IPS-18a (cell line): ENCODE results near the gene IL1RAPL1.

ENCODE experiments used
- H3K27ac ChIP-seq: one replicate; pipeline ENCODE4 v1.5.1; 2013; ENCODE audit warnings: low read length
- H3K27me3 ChIP-seq: one replicate; pipeline ENCODE4 v1.6.1; 2013; ENCODE audit warnings: mild to moderate bottlenecking, low read length; ENCODE audit not compliant: control insufficient read depth, insufficient read depth
- H3K36me3 ChIP-seq: one replicate; pipeline ENCODE4 v1.6.1; 2013; ENCODE audit warnings: low read depth, low read length; ENCODE audit not compliant: control insufficient read depth
- H3K4me1 ChIP-seq: one replicate; pipeline ENCODE4 v1.6.1; 2013; ENCODE audit warnings: low read depth, low read length; ENCODE audit not compliant: control insufficient read depth
- H3K4me3 ChIP-seq: one replicate; pipeline ENCODE4 v1.5.1; 2013; ENCODE audit warnings: low read length
- H3K9ac ChIP-seq: one replicate; pipeline ENCODE4 v1.6.1; 2013; ENCODE audit warnings: mild to moderate bottlenecking, low read length, moderate library complexity
- H3K9me3 ChIP-seq: one replicate; pipeline ENCODE4 v1.6.1; 2013; ENCODE audit warnings: low read depth, low read length; ENCODE audit not compliant: control insufficient read depth

IL1RAPL1 gene

DNA sequence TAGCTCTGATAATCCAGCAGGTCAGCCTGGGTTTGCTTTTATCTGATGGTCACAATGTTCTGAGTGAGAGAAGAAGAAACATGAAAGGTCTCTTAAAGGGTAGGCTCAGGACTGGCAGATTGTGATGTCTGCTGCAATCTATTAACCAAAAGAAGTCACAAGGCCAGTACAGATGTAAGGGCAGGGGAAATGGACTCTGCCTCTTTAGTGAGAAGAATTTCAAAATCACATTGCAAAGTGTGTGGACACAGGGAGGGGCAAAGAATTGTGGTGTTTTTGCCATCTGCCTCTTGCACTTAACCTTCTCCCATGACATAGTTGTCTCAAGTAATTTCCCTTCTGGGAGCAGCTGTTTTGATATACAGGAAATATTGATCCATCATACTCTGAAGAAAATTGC lies 40.9 kb downstream of the IL1RAPL1 start:
- Histone ChIP-seq H3K9ac (no peak overlapping the region), H3K4me3 (no peak overlapping the region), H3K9me3 (peaks cover 15% of the 10 kb centered on the region), H3K36me3 (no peaks in the 10 kb centered on the region), H3K4me1 (peaks cover 8% of the 10 kb centered on the region), H3K27ac (no peak overlapping the region), H3K27me3 (peaks cover 38% of the 10 kb centered on the region)

DNA sequence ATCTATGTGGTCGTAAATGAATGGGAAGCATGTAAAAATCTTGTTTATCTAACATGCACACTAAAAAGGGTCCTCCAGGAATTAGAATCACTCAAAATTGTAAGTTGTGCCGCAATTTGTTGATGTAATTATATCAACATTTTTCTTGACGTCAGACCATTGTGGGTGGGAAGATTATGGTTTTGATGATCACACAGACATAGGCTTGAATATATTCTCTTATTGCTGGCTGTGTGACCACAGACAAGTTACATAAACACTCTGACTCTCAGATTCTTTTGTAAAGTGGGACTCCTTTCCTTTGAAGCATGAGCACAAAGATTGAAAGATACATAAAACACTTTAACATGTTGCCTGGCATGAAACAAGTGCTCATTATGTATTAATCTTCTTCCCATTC lies 51.5 kb downstream of the IL1RAPL1 start:
- Histone ChIP-seq H3K9me3 (peaks cover 3% of the 10 kb centered on the region), H3K4me3 (no peak overlapping the region), H3K27ac (no peak overlapping the region), H3K9ac (no peak overlapping the region), H3K27me3 (no peaks in the 10 kb centered on the region), H3K4me1 (peaks cover 9% of the 10 kb centered on the region), H3K36me3 (no peaks in the 10 kb centered on the region)

DNA sequence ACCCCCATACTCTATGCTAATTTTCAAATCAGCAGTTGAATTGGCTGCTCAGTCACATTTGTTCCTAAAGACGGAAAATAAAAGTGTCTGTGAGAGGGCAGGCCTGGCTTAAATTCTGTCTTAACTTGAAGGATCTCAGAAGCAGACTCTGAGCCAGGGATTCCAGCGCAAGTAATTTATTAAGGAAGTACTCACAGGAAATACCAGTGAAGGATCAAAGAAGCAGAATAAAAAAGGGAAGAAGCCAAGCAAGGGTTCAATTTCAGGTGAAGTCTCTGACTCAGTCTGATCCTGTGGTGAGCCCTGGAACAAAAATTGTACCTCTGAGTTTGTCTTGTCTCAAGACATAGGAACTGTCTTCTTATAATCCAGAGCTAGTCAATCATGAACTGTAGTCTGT lies 52.2 kb downstream of the IL1RAPL1 start:
- Histone ChIP-seq H3K27ac (no peak overlapping the region), H3K4me3 (no peak overlapping the region), H3K4me1 (peaks cover 9% of the 10 kb centered on the region), H3K36me3 (no peaks in the 10 kb centered on the region), H3K9ac (no peak overlapping the region), H3K27me3 (no peaks in the 10 kb centered on the region), H3K9me3 (peaks cover 3% of the 10 kb centered on the region)

DNA sequence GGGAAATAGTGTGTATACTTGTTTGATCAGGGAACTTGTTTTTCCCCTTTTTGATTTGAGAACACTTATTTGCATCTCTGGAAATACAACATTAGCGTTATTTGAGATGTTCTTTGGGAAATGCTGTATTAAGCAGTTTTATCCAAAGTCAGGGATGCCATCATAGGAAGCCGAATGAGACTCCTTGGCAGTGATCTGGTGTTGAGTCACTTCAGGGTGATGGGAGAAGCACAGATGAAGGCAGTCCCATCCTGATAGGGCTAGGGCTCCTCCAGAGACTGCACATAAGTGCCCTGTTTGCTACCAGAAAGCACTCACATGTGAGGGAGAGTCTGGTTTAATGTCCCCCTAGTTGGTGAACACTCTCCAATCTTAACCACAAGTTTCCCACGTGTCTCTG lies 62.3 kb downstream of the IL1RAPL1 start:
- Histone ChIP-seq H3K9ac (no peak overlapping the region), H3K4me3 (no peak overlapping the region), H3K4me1 (no peaks in the 10 kb centered on the region)

DNA sequence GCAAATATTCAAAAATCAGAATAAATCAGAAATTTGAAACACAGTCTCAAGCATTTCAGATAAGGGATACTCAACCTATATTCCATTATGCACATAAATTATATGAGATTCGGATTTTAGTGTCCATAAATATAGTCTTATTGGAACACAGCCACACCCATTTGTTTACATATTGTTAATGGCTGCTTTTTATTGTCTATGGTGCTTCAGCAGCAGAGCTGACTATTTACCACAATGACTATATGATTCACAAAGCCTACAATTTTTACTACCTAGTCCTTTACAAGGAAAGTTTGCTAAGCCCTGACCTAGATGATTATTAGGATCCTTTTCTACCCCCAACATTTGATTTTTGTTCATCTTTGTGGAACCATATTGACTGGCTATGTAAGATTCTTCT lies 63.9 kb downstream of the IL1RAPL1 start:
- Histone ChIP-seq H3K9ac (no peak overlapping the region), H3K9me3 (peaks cover 19% of the 10 kb centered on the region), H3K27ac (no peak overlapping the region), H3K4me3 (no peak overlapping the region), H3K36me3 (no peaks in the 10 kb centered on the region), H3K27me3 (no peaks in the 10 kb centered on the region), H3K4me1 (no peaks in the 10 kb centered on the region)

More for the DNA sequence above, 62.3 kb downstream of the IL1RAPL1 start:
- H3K27me3 ChIP-seq: no peaks in the 10 kb centered on the region
- no peaks in the 10 kb centered on the region for H3K36me3 ChIP-seq
- no peak overlapping the region for H3K27ac ChIP-seq
- peaks cover 17% of the 10 kb centered on the region for H3K9me3 ChIP-seq

DNA sequence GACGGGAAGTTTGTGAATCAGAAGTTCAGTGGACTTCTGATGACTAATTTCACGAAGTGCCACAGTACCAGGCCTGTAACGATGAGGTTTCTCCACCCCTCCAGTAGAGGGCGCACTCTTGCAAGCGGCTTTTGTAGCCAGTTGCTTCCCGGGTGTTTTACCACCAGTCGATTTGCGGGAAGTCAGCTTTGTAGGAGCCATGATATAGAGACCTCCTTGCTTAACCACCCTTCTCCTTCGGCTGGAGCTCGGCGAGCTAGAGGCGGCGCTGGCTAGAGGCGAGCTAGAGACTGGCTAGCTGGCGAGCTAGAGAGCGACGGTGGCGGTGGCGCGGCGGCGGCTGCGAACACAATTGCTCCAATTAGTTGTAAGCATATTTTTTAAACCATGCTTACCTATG lies 72.0 kb downstream of the IL1RAPL1 start:
- Histone ChIP-seq H3K9ac (no peak overlapping the region), H3K9me3 (peaks cover 21% of the 10 kb centered on the region), H3K4me3 (no peak overlapping the region), H3K27me3 (no peaks in the 10 kb centered on the region), H3K4me1 (no peaks in the 10 kb centered on the region), H3K27ac (no peak overlapping the region), H3K36me3 (no peaks in the 10 kb centered on the region)

DNA sequence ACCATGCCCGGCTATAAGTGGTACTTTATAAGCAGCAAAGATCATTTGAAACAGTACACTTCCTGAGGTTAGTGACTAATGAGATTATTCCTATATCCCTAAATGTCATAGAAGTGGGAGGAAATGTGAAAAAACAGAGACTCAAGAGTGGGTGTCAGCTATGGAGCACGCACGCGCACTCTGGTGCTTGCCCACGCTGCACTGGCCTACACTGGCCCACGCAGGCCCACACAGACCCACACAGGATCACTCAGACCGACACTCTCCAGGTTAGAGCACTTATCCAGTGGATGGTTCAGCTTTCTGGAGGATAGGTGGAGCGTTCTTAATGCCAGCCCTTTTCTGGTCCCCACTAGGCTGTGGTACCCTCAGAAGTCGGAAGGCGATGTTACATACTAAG lies 78.5 kb downstream of the IL1RAPL1 start:
- Histone ChIP-seq H3K9ac (no peak overlapping the region), H3K27ac (no peak overlapping the region), H3K9me3 (peaks cover 21% of the 10 kb centered on the region), H3K36me3 (no peaks in the 10 kb centered on the region), H3K4me3 (no peak overlapping the region), H3K27me3 (no peaks in the 10 kb centered on the region), H3K4me1 (no peaks in the 10 kb centered on the region)

DNA sequence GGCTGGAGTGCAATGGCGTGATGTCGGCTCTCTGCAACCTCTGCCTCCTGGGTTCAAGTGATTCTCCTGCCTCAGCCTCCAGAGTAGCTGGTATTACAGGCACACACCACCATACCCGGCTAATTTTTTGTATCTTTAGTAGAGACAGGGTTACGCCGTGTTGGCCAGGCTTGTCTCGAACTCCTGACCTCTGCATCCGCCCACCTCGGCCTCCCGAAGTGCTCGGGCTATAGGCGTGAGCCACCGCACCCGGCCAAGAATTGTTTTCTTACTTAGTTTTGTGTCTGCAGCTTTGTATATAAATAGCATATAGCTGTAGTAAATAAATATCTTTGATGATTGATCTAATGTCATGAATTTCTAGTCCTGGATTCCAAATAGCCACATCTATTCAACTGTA lies 81.1 kb downstream of the IL1RAPL1 start:
- H3K27ac ChIP-seq: no peak overlapping the region
- H3K4me1 ChIP-seq: no peaks in the 10 kb centered on the region
- no peaks in the 10 kb centered on the region for H3K36me3 ChIP-seq
- H3K27me3 ChIP-seq: no peaks in the 10 kb centered on the region
- no peak overlapping the region for H3K9ac ChIP-seq
- no peak overlapping the region for H3K4me3 ChIP-seq
- H3K9me3 ChIP-seq: peaks cover 24% of the 10 kb centered on the region

DNA sequence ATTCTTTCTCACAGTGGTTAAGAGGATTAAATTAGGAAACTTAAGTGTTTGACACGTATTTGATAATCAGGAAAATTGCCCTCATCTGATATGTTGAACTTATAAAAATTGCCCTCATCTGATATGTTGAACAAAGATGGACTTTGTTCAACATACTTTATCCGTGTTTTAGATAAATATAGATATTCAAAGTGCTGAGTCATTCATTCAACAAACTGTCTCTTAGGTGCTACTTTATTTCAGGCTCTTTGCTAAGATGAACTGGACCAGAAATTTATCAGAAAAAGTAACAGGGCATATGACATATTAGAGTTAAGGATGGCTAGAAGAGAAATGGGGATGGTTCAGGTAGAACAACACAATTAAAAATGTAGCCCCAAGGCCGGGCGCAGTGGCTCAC lies 81.7 kb downstream of the IL1RAPL1 start:
- Histone ChIP-seq H3K4me3 (no peak overlapping the region), H3K36me3 (no peaks in the 10 kb centered on the region), H3K27me3 (no peaks in the 10 kb centered on the region), H3K9me3 (peaks cover 24% of the 10 kb centered on the region), H3K27ac (no peak overlapping the region), H3K4me1 (no peaks in the 10 kb centered on the region), H3K9ac (no peak overlapping the region)

DNA sequence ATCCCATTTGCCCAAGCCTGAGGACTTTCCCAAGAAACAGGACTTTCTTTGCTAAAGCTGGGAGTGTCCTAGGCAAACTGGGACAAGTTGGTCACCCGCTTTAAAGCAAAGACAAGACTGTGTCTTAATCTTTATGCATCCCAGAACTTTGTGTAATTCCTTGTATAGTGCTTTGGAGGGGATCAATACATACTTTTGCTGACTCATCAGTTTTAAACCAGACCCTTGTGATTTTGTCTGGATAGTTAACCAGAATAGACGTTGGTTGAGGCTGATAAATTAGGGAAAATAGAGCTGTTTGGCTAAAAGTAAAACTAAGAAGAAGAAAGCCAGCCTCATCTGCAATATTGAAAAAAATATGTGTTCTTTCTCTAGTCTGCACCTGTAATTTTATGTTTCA lies 82.8 kb downstream of the IL1RAPL1 start:
- Histone ChIP-seq H3K4me1 (no peaks in the 10 kb centered on the region), H3K4me3 (no peak overlapping the region), H3K27me3 (no peaks in the 10 kb centered on the region)

DNA sequence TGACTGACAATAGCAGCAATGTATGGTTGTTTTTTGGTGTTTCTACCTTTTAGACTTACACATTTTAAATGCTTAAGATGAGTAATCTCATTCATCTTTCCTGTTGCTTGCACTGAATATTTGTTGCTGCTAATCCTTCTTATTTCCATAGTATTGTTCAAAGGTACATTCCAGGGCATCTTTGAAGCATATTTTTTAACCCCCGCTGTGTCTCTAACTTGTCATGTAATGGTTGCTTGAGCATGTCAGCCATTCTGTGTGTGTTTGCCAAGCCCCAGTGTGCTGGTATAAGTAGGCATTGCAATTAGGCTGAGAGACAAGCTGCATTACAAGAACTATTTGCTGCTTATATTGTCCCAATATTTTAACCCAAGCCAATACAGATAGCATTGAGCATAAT lies 87.9 kb downstream of the IL1RAPL1 start:
- H3K27me3 ChIP-seq: no peaks in the 10 kb centered on the region

More for the DNA sequence above, 82.8 kb downstream of the IL1RAPL1 start:
- H3K9me3 ChIP-seq: peaks cover 18% of the 10 kb centered on the region
- H3K27ac ChIP-seq: no peak overlapping the region
- no peaks in the 10 kb centered on the region for H3K36me3 ChIP-seq
- no peak overlapping the region for H3K9ac ChIP-seq

DNA sequence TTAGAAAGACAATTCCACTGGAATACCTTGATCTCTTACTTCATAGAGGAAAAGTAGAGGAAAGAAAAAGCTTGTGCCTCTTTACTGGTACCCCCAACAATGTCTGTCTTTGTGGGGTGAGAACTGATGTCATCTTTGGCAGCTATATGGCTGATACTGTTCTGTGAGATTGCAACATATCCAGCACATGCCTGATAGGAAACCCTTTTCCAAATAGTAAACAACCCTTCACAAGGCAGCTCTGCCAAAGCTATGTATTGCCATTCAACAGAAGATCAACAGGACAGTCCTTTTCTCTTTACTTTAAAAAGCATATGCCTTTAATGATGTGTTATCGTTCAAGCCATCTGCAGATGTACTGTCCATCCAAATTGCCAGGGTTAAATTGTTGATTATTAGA lies 105.9 kb downstream of the IL1RAPL1 start:
- H3K27me3 ChIP-seq: no peaks in the 10 kb centered on the region
- no peaks in the 10 kb centered on the region for H3K36me3 ChIP-seq
- H3K4me1 ChIP-seq: no peaks in the 10 kb centered on the region
- H3K4me3 ChIP-seq: no peak overlapping the region
- H3K9me3 ChIP-seq: peaks cover 16% of the 10 kb centered on the region
- H3K27ac ChIP-seq: no peak overlapping the region
- no peak overlapping the region for H3K9ac ChIP-seq

More for the DNA sequence above, 87.9 kb downstream of the IL1RAPL1 start:
- Histone ChIP-seq H3K9me3 (peaks cover 12% of the 10 kb centered on the region), H3K27ac (no peak overlapping the region), H3K36me3 (no peaks in the 10 kb centered on the region), H3K9ac (no peak overlapping the region), H3K4me3 (no peak overlapping the region), H3K4me1 (no peaks in the 10 kb centered on the region)
